Effector CD4-positive, alpha-beta T cell (primary cell): ENCODE results near the gene NEU3.
A peak's percentile ranks its signal among the peaks of the same experiment; 100 is the strongest.
"Not testable (repeated sequence)": the region's sequence is repeated elsewhere in the genome, so short reads cannot be mapped to it uniquely, and the experiment has no call there.

Source experiments
- DNase-seq: peaks from one replicate; pipeline ENCODE4 v3.0.0-alpha.2; 2020
- total RNA-seq: gene quantifications from one replicate; lab custom pipeline; 2026; lab: John Stamatoyannopoulos, UW

Gene NEU3, protein sequence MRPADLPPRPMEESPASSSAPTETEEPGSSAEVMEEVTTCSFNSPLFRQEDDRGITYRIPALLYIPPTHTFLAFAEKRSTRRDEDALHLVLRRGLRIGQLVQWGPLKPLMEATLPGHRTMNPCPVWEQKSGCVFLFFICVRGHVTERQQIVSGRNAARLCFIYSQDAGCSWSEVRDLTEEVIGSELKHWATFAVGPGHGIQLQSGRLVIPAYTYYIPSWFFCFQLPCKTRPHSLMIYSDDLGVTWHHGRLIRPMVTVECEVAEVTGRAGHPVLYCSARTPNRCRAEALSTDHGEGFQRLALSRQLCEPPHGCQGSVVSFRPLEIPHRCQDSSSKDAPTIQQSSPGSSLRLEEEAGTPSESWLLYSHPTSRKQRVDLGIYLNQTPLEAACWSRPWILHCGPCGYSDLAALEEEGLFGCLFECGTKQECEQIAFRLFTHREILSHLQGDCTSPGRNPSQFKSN
- 24.4 reads per million, percentile 51 among the genes with 10 or more reads in this experiment for total RNA-seq

DNA sequence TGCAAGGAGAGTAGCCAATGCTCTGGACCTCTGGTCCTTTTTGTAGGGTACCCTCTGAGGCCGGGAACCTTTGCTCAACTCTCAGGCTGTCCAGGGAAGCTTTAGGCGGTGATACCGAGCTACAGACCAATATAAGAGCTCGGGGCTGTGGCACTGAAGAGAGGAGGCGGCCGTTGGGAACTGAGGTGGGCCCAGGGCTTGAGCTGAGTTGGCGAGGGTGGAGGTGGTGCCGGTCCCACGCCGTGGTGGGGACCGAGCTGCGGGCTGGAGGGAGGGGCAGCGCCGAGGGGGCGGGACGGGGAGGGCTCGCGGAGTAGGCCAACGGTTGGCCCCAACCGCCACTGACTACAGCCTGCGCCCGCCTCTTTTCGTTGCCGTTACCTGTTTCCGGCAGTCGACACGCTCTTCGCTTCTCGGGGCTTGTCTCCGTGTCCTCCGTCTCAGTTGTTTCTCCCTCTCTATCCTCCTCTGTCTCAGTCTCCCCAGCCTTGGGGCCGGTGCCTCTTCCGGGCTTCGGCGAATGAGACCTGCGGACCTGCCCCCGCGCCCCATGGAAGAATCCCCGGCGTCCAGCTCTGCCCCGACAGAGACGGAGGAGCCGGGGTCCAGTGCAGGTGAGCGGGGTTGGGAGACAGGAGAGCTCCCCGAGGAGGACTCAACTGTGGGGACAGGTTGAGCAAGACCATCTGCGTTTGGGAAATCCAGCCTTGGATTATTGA, at the start of gene NEU3:
Gene NEU3 (plus strand): TSS at position 393 of the 719 bp plus-strand sequence. CDS start 128 bp downstream, at position 521.
- DNase-seq = peak; percentile 77

DNA sequence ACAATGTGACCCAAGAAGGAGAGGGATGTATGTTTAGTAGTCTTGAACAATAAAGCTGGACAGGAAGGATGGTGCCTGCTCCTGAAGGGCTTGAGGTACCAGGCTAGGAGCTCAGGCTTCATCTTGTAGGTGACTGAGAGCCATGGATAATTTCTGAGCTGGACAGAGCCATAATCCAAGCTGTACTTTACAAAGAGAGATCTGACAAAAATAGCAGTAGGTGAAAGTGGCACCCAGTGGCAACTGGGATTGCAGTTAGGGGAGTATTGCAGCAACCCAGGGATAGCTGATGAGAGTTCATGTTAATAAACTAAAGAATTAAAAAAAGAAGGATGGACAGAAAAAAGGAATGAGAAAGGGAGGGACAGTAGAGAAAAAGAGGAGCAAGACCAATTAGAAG, 47.2 kb upstream of the NEU3 start:
- DNase-seq = no peak

DNA sequence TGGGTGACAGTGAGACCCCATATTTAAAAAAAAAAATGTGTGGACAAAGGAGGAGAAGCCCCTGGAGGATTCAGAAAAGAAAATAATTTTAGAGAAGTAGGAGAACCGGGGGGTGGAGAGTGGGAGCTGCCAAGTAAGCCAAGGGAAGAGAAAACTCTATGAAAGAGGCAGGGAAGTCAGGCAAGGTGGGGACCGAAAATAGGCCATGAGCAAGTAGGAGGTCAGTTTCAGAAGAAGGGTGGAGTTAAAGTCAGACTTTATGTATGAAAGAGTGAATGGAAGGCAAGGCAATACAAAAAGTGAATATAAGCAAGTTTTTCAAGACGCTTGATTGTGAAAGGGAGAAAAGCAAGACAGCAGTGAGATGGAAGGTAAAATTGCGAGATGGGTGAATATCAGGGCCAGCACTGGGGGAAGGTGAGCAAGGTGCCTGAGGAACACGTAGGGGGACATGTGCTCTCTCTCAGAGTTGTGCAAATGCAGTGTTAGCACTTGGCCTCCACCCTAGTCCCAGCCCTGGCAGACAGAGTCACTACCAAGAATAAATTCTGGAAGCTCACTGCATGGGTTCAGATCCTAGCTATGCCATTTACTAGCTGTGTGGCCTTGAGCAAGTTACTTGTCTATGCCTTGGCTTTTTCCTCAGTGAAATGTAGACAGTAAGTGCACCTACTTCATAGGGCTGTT, 46.5 kb upstream of the NEU3 start:
- DNase-seq = no peak

DNA sequence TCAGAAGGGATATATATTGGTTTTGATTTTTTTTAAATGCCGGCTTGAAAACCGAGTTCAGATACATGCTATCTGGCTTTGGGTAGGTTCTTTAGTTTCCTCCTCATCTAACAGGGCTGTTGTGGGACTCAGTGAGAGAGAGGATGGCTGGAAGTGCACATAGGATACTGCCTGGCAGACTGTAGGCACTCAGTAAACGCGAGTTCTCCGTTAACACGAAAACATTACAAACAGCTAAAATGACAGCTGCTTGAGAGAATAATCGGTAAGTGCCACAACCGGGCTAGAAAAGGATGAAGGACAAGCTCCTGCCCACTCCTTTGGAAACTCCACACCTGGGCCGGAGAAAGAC, 40.2 kb upstream of the NEU3 start:
- no peak for DNase-seq

DNA sequence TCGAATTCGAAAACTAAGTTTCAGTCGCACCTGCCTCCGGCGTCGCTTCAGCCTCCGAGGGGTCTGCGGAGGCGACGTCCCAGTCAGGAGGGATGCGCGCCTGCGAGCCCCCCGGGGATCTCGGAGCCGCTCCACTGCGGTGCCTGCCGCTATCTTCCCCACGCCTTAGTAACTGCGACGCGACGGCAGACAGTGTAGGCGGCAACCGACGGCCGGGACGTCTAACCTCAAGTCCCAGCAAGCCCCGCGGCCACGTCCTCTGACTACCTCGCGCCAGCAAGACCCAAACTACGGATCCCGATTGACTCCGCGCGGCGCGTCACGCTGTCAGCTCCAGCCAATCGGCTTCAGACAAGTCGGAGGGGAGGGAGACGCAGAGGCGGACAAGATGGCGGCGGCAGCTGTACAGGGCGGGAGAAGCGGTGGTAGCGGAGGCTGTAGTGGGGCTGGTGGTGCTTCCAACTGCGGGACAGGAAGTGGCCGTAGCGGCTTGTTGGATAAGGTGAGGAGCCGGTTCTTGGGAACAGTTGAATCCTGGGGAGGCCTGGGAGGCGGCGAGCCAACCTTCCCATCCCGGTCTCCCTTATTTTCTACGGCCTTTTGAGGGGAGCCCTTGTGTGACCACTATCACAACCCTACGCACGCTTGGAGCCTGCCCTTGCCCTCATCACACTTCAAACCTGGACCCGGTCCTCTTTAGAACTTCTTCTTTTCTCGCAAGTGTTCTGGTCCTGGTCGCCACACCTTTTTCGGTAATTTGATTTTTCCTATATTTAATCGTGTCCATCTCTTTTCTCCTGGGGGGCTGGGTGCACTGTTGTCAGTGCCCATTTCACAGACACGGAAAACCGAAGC, 39.6 kb upstream of the NEU3 start, which contains the start of the genes SPCS2 and XRRA1:
Gene SPCS2 (plus strand): TSS at position 369 of the 855 bp plus-strand sequence. CDS start 20 bp downstream, at position 389.
Gene XRRA1 (minus strand): TSS at position 194 of the 855 bp plus-strand sequence. CDS start 8,213 bp downstream, outside the sequence.
- peak; percentile 98 for DNase-seq

DNA sequence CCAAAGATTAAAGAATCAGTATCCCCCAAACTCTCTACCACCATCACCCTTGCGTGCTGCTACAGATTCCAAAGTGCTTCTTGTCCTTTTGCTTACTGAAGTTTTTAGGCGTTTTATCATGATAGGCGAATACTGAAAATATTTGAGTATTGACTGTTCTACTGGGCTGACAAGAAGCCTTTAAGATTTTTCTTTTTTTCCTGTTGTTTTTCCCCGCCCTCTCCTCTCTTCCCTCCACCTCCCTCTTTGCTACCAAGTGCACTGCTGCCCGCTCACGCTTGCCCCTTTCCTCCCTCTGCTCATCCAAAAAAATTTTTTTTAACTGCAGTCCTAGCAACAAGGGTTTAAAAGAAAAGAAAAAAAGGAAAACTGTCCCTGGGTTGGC, 39.0 kb upstream of the NEU3 start:
- no peak for DNase-seq

DNA sequence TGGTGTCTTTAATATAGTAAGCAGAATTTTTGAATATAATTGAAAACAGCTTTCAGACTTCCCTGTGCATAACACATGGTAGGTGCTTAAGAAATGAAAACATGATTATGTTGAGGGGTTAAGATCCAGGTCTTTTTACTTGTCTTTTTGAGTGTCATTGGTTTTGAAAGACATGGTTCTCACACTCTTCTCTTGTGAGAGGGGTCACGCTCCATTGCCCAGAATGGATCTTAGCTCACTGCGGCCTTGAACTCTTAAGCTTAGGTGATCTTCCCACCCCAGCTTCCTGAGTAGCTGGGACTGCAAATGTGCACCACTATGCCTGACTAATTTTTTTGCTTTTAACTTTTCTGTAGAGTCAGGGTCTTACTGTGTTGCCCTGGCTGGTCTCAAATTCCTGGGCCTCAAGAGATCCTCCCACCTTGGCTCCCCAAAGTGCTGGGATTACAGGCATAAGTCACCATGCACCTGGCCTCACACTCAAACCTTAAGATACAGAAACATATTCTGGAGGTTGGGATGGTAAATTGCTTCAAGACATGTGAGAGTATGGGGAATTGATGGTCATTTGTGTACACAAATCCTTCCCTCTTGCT, 38.3 kb upstream of the NEU3 start:
- DNase-seq = no peak

DNA sequence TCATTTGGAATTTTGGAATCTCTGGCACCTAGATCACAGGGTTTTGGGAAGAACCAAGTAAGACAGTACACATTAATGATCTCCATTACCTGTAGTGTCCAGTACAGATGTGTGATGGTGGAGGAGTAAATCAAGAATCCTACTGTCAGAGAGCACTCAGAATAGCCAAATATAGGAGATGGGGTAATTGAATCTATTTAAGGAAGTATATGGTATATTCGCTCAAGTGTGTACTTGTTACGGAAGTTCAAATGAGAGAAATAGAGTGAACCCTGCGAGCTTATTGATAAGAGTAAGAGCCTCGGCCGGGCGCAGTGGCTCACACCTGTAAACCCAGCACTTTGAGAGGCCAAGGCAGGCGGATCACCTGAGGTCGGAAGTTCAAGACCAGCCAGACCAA, 37.5 kb upstream of the NEU3 start:
- DNase-seq = no peak

DNA sequence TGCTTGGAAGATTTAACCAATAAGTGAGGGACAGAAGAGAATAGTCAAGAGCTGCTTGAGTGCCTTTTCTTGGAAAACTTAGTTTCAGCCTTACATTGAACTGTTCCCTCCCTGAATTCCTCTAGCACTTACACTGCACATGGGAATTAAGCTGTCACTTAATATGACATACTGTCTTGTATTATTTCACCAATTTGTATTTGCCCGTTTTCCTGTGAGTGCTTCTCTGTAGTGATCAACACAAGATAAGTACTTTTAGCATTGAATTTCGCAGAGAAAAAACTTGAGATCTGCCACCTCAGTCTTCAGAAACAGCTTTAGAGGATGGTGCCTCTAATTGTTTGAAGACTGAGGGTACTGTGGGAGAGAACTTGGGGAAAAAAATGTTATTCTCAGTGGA, 36.0 kb upstream of the NEU3 start:
- DNase-seq = no peak

DNA sequence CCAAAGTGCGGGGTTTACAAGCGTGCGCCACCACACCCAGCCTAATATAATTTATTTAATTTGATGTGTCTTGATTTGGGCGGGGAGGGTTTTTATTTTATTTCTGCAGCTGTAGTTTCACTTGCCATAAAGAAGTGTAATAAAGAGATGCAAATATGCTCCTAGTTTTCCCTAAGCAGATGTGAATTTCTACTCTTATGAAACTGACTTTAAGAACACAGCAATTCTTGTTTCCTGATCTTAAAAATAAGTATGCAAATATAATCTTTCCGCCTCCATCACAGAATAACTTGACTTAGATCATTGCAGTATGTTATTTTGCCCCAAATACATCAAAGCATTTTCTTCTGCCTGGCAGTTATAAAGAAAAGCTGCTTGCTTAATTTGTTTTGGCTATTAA, 35.3 kb upstream of the NEU3 start:
- DNase-seq = no peak

DNA sequence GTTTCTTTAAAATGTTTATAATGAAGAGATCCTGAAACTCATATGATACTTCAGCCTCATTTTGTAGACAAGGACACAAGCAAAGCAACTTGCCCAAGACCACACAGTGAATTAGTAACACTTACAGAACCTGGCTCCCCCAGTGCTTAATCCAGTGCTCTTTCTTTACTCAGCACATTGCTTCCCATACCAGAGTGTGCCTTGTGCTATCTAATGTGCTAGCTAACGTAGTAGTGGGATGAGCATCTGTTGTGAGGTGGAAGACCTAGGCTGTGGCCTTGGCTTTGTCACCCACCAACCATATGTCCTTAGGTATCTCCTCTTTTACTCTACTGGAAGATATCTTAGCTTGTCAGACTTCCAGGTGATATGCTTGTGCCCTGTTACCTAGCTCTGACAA, 34.5 kb upstream of the NEU3 start:
- DNase-seq = no peak

DNA sequence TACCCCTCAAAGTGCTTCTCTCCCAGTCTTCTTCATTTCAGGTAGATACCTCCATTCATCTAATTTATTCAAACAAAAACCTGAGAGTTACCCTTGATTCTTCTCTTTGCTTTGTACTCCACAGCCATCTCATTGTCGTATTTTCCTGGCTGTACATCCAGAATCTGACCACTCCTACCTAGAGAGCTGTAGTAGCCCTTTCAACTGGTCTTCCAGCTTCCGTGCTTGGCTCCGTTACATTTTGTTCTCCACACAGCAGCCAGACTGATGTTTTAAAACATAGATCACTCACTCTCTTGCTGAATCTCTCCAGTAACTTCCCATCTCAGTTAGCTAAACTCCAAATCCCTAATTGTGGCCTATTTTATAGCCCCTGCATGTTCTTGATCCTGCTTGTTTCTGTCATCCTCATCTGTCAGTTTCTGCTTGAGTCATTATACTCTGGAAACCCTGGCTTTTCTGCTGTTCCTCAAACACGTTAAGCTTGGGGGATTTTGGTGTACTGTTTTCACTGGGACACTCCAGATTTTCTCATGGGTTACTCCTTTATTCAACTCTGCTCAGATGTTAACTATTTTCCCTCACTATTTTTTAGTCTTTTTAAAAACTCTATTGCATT, 32.2 kb upstream of the NEU3 start:
- DNase-seq = no peak

DNA sequence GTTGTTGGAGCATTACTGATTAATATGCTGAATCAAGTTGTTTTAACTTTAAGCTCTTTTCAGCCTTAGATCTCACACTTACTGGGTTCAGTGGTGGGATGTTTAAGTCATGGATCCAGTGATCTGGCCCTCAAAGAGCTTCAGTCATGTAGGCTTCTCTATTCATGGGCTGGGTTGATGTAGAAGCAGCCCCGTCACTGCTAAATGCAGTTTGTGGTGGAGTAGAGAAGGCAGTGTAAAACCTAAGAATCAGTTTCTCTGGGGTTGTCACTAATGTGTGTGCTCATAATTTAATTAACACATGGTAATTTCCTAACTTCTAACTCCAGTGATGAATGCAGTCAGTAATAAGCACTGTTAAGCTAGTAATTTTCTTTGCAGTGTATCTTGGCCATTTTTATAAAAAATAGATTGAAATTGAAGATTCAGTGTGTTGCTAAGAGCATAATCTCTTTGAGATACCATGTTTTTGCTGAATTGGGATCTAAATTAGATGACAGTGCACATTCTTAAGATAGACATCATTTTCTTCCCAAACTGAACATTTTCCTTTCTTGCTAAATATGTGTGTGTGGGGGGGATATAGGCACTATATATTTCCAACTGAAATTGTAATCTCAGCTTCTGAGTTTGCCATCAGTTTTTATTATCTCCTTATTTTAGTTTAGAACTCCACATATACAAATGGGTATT, 30.6 kb upstream of the NEU3 start:
- DNase-seq = no peak

DNA sequence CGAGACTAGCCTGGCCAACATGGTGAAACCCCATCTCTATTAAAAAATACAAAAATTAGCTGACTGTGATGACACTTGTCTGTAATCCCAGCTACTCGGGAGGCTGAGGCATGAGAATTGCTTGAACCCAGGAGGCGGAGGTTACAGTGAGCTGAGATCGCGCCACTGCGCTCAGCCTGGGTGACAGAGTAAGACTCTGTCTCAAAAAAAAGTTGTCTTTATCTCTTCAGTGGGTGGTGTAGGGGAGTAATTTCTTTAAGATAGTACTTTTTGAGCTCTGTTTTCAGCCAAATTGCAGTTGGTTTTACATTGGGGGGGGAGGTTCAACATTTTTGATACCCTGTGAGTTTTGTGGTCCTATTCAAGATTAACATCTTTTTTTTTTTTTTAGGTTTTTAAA, 28.6 kb upstream of the NEU3 start:
- DNase-seq = not testable (repeated sequence)

DNA sequence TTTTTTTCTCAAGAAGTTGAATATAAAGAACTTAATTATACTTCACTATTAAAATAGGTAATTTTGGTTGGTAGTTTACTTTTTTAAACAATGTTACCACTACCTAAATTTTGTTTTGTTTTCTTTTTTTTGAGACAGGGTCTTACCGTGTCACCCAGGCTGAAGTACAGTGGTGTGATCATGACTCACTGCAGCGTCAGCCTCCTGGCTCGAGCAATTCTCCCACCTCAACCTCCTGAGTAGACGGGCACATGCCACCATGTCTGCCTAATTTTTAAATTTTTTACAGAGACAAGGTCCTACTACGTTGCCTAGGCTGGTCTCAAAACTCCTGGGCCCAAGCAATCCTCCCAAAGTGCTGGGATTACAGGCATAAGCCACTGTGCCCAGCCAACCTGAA, 22.1 kb upstream of the NEU3 start:
- no peak for DNase-seq

DNA sequence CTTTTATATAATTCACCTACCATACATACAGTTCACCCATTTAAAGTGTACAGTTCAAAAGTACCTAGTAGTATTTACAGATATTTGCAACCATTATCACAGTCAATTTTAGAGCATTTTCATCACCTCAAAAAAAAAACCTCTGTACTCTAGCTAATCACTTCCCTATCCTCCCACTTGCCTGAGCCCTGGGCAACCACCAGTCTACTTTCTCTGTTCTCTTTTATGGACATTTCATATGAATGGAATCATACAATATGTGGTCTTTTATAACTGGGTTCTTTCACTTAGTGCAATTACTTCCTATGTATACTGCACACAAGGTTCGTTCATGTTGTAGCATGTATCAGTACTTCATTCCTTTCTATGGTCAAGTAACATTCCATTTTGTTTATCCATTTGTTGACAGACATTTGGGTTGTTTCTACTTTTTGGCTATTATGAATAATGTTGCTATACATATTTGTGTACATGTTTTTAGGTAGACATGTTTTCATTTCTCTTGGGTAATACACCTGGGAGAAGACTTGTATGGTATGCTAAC, 17.8 kb upstream of the NEU3 start:
- DNase-seq = no peak

DNA sequence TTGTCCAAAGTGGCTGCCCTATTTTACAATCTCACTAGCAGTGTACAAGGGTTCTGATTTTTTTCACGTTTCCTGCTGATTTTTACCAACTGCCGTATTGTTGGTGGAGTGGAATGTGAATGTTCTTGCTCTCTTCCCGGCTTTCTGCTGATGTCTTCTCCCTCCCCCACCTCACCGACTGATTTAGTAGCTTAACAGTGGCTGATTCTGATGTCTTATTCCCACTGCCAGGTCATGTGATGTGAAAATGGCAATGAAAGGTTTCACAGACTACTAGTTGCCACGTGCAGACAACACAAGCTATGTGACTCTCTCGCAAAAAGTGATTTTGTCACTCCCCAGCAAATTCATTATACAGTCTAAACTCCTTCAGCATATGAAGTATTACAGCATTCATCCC, 17.3 kb upstream of the NEU3 start:
- no peak for DNase-seq

DNA sequence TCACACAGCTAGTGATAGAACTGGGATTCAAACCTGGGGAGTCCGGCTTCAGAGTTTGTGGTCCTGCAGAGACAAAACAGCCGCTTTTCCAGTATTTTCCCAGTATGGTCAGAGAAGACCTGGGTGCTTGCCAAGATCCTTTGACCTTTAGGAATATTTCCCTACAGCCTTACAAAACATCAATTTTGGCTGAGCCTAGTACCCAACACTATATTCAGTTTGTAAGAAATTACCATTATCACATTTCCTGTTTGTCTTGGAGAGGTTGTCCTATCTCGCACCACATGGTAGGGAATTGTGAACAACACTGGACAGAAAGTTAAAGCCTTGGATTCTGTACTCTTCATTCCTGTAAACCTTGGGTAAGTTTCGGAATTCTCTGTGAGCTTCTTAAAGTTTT, 10.7 kb upstream of the NEU3 start:
- no peak for DNase-seq

DNA sequence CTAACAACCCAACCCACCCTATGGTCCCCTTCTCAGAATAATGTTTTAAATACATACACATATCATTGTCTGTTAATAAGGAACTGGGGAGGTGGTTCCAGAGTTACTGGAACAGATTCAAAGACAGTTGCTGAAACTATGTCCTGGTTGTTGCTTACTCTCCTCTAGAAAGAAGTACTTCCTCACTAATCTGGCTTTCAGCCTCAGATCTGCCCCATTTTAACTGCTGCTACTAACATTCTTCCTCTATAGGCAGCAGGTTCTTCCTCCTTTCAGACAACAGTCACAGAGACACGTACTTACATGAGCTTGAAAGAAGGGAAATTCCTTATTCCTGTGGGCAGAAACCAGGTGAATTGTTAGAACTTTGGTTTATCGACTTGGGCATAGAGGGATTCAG, 8.1 kb upstream of the NEU3 start:
- DNase-seq = no peak

DNA sequence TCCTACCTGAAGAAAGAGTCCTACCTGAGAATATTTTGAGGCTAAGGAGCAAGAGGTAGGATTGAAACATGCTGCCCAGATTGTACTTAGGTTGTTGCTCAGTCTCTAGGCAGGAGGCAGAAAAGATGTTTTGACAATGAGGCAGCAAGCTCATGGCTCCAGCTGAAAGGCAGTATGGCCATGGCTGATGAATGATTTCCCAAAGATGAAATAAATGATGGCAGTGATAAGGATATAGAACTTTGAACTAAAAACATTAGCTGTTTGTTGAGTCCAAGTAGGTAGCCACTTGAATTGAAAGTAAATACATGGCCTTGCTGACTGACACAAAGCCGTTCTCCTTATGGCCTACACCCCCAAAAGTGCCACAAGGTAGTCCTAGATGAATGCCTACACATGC, 6.8 kb upstream of the NEU3 start:
- no peak for DNase-seq

DNA sequence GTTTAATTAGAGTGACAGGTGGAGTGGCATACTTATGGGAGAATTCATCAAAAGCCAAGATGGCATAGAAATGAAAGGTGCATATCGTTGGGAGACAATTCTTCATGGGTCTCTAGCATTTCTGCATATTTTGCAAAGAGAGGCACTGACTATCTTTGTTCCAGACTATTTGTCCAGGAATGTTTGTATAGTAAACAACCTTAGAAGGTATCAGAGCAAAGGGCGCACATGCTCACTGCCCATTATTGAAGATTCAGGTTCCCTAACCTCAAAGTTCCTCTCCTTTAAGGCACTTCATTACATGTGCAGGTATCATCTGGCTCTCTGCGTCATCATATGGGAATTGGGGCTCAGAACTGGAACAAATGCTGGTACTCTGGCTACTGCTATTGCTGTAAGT, 4.7 kb upstream of the NEU3 start:
- no peak for DNase-seq
